ENCODE data around the gene MPHOSPH9.

The MPHOSPH9 gene

DNA sequence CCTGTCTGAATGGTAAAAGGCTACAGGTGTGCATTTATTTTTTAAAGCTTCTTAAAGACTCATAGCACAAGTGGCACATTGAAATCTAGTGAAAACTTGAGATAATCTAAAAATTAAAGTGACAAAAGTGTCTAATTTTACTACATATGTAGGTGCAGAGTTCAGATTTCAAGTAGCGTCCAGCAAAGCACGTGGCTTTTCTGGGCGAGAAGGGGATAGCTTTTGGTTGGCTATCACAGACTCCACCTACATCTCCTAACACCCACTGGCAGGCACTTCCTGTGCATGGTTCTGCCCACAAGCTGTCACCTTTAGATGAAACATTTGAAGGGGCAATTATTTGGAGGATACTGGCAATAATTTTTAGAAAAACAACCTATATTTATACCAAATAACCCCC lies 80.1 kb downstream of the MPHOSPH9 start:
- Histone ChIP-seq H3K27me3 (ENCODE audit: insufficient read depth, poor library complexity, severe bottlenecking) (peaks cover 4% of the 10 kb centered on the region), H3K4me3 (replicated peaks; ENCODE audit: insufficient read depth, low read length) (no peak overlapping the region), H3K27ac (replicated peaks) (no peak overlapping the region)
- TF ChIP-seq, protein P1, sequence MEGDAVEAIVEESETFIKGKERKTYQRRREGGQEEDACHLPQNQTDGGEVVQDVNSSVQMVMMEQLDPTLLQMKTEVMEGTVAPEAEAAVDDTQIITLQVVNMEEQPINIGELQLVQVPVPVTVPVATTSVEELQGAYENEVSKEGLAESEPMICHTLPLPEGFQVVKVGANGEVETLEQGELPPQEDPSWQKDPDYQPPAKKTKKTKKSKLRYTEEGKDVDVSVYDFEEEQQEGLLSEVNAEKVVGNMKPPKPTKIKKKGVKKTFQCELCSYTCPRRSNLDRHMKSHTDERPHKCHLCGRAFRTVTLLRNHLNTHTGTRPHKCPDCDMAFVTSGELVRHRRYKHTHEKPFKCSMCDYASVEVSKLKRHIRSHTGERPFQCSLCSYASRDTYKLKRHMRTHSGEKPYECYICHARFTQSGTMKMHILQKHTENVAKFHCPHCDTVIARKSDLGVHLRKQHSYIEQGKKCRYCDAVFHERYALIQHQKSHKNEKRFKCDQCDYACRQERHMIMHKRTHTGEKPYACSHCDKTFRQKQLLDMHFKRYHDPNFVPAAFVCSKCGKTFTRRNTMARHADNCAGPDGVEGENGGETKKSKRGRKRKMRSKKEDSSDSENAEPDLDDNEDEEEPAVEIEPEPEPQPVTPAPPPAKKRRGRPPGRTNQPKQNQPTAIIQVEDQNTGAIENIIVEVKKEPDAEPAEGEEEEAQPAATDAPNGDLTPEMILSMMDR (IDR thresholded peaks at IDR 0.05; ENCODE audit: insufficient read depth, low read length), result no peak
- TF ChIP-seq SPI1 (IDR thresholded peaks at IDR 0.05; ENCODE audit: borderline replicate concordance, low read depth), result no peak
- TF ChIP-seq POLR2AphosphoS5 (IDR thresholded peaks at IDR 0.05; ENCODE audit: low read depth), result no peak
- TF ChIP-seq GABPA (IDR thresholded peaks at IDR 0.05; ENCODE audit: low read depth), result no peak
- TF ChIP-seq, protein P2, sequence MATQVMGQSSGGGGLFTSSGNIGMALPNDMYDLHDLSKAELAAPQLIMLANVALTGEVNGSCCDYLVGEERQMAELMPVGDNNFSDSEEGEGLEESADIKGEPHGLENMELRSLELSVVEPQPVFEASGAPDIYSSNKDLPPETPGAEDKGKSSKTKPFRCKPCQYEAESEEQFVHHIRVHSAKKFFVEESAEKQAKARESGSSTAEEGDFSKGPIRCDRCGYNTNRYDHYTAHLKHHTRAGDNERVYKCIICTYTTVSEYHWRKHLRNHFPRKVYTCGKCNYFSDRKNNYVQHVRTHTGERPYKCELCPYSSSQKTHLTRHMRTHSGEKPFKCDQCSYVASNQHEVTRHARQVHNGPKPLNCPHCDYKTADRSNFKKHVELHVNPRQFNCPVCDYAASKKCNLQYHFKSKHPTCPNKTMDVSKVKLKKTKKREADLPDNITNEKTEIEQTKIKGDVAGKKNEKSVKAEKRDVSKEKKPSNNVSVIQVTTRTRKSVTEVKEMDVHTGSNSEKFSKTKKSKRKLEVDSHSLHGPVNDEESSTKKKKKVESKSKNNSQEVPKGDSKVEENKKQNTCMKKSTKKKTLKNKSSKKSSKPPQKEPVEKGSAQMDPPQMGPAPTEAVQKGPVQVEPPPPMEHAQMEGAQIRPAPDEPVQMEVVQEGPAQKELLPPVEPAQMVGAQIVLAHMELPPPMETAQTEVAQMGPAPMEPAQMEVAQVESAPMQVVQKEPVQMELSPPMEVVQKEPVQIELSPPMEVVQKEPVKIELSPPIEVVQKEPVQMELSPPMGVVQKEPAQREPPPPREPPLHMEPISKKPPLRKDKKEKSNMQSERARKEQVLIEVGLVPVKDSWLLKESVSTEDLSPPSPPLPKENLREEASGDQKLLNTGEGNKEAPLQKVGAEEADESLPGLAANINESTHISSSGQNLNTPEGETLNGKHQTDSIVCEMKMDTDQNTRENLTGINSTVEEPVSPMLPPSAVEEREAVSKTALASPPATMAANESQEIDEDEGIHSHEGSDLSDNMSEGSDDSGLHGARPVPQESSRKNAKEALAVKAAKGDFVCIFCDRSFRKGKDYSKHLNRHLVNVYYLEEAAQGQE (IDR thresholded peaks at IDR 0.05; ENCODE audit: insufficient replicate concordance, low read depth), result no peak
- DNase-seq (ENCODE audit: low read depth in 1 of 2, low spot score in 1 of 2), result no peak

DNA sequence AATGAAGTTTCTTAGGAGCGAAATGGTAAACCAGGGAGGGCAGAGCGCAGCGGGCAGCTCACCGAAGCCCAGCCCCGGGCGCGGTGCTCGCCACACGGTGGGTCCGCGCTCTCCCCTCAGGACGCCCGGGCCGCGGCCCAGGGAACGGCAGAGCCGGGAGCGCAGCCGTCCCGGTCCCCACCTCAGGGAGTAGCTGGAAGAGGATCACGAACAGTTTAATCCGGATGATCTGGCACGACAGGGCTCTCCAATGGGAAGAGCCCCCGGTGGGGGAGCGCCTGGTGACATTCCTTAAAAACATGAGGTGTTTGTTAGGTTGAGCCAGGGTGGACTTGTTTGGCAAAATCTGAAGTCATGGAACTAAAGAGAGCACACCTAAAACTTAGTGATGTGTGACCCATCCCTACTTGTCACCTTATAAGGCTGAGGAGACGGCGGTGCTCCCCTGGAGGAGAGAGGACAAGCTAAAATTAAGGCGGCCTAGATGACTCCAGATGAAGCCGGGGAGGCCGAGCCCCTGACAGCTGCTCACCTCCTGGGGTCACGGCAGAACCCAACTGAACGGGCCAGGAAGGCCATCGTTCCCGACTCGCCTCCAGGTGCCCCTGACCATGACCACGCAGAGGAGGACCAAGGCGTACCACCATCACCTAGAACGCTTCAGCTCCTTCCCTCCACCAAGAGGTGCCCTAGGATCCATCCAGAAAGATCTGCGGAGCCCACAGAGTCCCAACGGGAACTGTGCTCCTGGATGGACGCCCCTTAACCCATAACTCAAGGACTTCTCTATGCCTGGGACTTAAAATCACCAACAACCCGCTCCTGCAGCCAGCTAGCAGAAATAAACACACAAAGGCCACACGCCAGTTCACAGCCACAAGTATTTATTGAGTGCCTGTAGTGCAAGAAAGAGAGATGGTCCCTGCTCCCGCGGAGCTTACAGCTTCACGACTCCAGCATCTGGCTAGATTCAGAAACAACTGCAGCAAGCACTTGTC lies 81.2 kb downstream of the MPHOSPH9 start:
- Histone ChIP-seq H3K27ac (replicated peaks) (no peak overlapping the region), H3K27me3 (ENCODE audit: insufficient read depth, poor library complexity, severe bottlenecking) (peaks cover 4% of the 10 kb centered on the region), H3K4me3 (replicated peaks; ENCODE audit: insufficient read depth, low read length) (peak overlapping the region; percentile 42)
- DNase-seq (ENCODE audit: low read depth in 1 of 2, low spot score in 1 of 2), result no peak
- TF ChIP-seq, protein P2 (IDR thresholded peaks at IDR 0.05; ENCODE audit: insufficient replicate concordance, low read depth), result no peak
- no peak for TF ChIP-seq POLR2AphosphoS5 (IDR thresholded peaks at IDR 0.05; ENCODE audit: low read depth)

DNA sequence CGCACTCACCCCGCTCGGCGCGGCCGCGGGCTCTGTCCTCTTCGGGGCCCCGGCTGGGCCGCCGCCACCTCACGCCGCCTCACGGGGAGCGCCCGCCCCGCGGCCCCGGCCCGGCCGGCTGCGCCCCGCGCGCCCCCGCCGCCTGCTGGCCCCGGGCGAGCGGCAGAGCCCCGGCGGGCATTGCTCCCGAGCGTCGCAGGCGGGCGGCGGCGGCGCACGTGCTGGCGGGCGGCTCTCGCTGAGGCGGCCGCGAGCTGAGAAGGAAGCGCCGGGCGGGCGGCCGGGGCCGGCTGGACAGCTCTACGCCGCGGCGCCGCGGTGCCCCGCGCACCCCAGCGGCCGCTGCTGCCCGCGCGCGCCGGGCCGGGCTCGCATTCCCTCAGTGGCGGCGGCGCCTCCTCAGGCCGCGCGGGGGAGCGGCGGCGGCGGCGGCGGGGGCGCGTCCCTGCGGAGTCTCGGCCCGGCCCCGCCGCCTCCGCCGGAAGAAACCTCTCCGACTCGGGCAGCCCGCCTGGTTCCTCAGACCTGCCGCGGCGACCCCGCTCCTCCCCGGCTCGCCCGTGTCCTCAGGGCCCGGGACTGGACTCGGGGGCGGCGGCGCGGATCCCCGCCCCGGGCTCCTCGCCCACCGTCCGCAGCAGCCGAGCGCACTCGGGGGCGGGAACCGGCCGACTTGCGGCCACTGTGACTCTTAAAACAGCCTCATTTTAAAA lies 82.0 kb downstream of the MPHOSPH9 start, which contains the start of gene PITPNM2:
TSS of gene PITPNM2 (minus strand) at position 347 of the 713 bp plus-strand sequence. CDS start 116,500 bp downstream, outside the sequence.
- TF ChIP-seq, protein P1 (IDR thresholded peaks at IDR 0.05; ENCODE audit: insufficient read depth, low read length), result no peak
- no peak for TF ChIP-seq GABPA (IDR thresholded peaks at IDR 0.05; ENCODE audit: low read depth)
- TF ChIP-seq, protein P2 (IDR thresholded peaks at IDR 0.05; ENCODE audit: insufficient replicate concordance, low read depth), result no peak
- TF ChIP-seq SPI1 (IDR thresholded peaks at IDR 0.05; ENCODE audit: borderline replicate concordance, low read depth), result no peak
- no peak for TF ChIP-seq POLR2AphosphoS5 (IDR thresholded peaks at IDR 0.05; ENCODE audit: low read depth)
- Histone ChIP-seq H3K4me3 (replicated peaks; ENCODE audit: insufficient read depth, low read length) (peak within 1 kb of the TSS; percentile 42), H3K27ac (replicated peaks) (no peak within 1 kb of the TSS), H3K27me3 (ENCODE audit: insufficient read depth, poor library complexity, severe bottlenecking) (peaks cover 4% of the 10 kb centered on the region)
- DNase-seq (ENCODE audit: low read depth in 1 of 2, low spot score in 1 of 2), result peak; percentile 30 to 32

Data from HL-60 (cell line).